ENCODE data around the gene TTC7B.

TTC7B gene

DNA sequence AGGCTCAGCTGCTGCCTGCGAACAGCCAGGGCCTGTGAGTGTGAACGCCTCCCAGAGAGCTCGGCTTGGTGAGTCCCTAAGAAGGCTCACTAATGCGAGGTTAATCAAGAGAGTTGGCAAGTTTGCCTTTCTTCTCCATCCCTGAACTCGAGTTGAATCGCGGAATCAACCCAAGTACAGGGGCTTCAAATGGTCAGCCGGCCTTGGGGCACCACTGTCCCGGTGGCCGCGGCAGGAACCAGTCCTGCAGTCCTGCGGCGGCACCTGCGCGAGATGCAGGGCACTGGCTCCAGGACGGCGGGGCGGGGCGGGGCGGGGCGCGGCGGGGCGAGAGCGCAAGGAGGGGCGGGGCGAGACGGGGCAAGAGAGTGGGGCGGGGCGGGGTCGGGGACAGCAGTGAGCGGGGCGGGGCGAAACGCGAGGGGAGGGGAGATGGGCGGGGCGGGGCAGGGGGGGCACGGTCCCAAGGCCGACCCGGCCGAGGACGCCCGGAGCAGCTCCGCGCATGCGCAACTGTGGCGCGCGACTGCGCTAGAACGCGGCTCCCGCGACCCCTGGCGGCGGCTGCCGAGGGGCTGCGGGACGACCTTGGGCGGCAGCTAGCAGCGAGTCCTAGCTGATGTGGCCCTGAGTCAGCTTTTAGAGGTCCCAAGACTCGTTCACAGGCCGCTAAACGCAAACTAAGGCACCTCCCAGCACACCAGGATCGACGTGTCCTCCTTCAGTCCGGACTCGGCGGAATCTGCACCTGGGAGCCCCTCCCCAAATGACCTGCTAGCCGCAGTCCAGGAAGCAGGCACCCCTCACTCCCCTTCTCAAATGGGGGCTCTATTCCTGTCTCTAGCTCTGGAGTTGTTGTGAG is 58.0 kb downstream of the TTC7B start:
- TF ChIP-seq, protein P1, sequence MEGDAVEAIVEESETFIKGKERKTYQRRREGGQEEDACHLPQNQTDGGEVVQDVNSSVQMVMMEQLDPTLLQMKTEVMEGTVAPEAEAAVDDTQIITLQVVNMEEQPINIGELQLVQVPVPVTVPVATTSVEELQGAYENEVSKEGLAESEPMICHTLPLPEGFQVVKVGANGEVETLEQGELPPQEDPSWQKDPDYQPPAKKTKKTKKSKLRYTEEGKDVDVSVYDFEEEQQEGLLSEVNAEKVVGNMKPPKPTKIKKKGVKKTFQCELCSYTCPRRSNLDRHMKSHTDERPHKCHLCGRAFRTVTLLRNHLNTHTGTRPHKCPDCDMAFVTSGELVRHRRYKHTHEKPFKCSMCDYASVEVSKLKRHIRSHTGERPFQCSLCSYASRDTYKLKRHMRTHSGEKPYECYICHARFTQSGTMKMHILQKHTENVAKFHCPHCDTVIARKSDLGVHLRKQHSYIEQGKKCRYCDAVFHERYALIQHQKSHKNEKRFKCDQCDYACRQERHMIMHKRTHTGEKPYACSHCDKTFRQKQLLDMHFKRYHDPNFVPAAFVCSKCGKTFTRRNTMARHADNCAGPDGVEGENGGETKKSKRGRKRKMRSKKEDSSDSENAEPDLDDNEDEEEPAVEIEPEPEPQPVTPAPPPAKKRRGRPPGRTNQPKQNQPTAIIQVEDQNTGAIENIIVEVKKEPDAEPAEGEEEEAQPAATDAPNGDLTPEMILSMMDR (IDR thresholded peaks at IDR 0.05; ENCODE audit: low read depth, low read length): peak; percentile 82
- H3K4me3 ChIP-seq (ENCODE audit: low read depth, low read length): peak overlapping the region; percentile 55

DNA sequence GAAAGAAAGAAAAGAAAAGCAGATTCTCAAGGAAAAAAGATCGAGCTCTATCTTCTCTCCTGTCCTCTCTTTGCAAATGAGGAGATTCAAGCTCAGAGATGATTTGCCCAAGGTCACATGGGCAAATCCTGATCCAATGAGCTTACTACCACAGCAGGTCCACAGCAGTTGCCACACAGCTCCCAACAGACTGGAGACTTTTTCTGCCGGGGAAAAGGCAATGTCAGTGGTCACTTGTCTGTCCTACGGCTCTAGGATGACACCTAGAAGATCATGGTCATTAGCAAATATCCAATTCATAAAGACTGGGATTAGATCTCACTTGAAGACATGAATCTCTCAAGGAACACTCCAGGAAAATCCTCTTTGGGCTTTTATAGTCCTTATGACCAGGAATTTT is 58.8 kb downstream of the TTC7B start:
- TF ChIP-seq, protein P1 (IDR thresholded peaks at IDR 0.05; ENCODE audit: low read depth, low read length): no peak
- no peak overlapping the region for H3K4me3 ChIP-seq (ENCODE audit: low read depth, low read length)

DNA sequence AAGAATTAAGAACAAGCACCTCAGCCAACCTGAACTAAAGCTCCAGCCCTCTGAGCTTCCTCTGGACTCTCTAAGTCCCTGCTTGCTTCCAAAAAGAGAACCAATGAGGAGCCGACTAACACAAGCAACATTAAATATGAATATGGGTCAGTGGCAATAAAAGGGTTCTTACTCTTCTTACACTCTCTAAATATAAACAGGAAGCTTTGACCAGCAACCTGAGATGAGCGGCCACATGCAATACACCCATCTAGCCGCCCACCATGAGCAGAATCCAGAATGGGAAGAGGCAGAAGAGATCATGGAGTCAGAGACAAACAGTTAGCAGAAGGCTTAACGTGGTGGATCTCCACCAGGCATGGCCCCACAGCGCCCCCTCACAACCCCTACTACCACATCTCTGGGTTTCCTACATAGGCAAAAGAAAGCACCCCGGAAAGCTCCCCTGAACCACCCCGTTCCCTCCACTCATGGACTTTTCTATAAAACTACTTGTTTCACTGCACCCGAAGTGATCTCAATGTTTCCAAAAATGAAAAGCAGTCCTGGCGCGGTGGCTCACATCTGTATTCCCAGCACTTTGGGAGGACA is 59.4 kb downstream of the TTC7B start:
- H3K4me3 ChIP-seq (ENCODE audit: low read depth, low read length): no peak overlapping the region
- TF ChIP-seq, protein P1 (IDR thresholded peaks at IDR 0.05; ENCODE audit: low read depth, low read length): no peak

DNA sequence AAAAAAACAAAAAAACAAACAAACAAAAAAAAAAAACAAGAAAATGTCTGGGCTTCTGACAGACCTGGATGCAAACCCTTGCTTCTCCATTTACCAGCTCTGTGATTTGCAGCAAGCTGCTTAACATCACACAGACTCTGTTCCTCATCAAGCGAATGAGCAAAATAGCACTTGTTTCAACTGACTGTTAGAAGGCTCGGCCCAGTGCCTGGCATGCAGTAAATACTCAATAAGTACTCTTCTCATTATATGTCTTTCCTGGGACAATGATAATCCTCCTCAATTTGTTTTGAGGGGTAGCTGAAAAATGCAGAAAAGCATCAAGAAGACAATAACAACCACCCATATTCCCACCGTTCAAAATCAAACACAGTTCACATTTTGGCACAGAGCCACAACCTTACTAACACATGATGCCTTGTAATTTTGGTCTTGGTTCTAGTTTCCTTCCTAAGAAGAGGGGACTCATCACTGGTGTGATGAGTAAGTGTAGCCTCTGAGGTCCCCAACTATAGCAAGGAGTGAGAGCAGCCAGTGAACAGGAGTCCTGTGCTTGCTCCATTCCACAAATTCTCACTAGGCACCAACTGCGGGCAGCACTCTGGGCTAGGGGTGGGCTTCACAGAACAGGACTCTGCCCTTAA is 60.4 kb downstream of the TTC7B start:
- TF ChIP-seq, protein P1 (IDR thresholded peaks at IDR 0.05; ENCODE audit: low read depth, low read length): no peak
- no peak overlapping the region for H3K4me3 ChIP-seq (ENCODE audit: low read depth, low read length)

DNA sequence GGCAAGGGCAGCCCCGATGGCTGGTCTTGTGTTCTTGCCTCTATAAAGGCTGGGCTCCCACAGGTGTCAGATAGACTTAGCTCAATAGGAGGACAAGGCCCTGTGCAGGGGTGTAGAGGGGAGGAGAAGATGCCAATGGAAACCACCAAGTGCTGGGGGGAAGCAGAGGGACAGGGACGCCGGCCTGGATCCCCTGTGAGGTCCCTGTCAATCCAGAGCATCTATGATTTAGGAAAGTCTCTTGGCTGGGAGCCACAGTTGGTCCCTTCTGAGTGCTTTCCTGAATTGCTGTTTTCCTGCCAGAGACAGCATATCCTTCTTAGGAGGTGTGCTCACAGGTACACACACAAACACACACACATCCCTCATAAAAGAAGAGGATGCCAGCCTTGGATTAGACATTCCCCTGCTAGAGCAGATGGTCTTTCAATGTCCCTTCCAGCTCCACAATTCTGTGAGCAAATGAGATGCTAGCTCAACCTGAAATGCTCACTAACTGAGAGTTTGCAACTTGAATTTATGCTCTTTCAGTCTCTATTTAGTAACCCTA is 62.7 kb downstream of the TTC7B start:
- TF ChIP-seq, protein P1 (IDR thresholded peaks at IDR 0.05; ENCODE audit: low read depth, low read length): no peak
- no peak overlapping the region for H3K4me3 ChIP-seq (ENCODE audit: low read depth, low read length)

DNA sequence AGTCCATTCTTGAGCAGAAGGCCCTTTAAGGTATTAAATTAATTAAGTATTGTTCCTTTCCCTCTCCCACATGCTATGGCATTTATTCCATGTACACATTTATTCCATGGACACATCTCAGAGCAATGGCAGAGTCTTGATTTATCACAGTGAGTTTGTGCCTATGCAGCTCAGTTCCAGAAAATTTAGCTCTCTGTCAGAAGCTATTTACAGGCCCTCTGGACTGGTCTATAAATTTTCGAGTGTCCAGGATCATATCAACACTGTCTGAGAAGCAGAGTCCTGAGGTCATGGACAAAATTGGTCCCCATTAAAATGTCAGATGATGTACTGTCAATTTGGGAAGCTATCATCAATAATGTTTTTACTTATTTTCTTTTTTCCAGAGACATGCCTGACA is 65.5 kb downstream of the TTC7B start:
- H3K4me3 ChIP-seq (ENCODE audit: low read depth, low read length): no peak overlapping the region

More for the DNA sequence above, 65.5 kb downstream of the TTC7B start:
- TF ChIP-seq, protein P1 (IDR thresholded peaks at IDR 0.05; ENCODE audit: low read depth, low read length): no peak

Measured in WI38 (cell line).